ENCODE data around the gene GNGT1. TPM values are rescaled to one million over a fixed set of nuclear protein-coding genes. Genes with fewer than 3 reads are reported as not detected.

GNGT1 gene
- total and polyA plus RNA-seq, 2 of the 8 experiments (the other 6 are each of a cell fraction or from before 2014, with no cell fraction given): 0.26 TPM; not detected in 1

- TF ChIP-seq JUN (IDR thresholded peaks at IDR 0.05; ENCODE audit: low read depth, low read length) (no peak), CHD2 (IDR thresholded peaks at IDR 0.05; ENCODE audit: low read length) (no peak), GABPA (IDR thresholded peaks at IDR 0.05; ENCODE audit: borderline replicate concordance, insufficient read depth, low read length) (no peak)
- TF ChIP-seq, protein P1, sequence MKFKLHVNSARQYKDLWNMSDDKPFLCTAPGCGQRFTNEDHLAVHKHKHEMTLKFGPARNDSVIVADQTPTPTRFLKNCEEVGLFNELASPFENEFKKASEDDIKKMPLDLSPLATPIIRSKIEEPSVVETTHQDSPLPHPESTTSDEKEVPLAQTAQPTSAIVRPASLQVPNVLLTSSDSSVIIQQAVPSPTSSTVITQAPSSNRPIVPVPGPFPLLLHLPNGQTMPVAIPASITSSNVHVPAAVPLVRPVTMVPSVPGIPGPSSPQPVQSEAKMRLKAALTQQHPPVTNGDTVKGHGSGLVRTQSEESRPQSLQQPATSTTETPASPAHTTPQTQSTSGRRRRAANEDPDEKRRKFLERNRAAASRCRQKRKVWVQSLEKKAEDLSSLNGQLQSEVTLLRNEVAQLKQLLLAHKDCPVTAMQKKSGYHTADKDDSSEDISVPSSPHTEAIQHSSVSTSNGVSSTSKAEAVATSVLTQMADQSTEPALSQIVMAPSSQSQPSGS (IDR thresholded peaks at IDR 0.05; ENCODE audit: low read length): no peak
Observed at GRCh38 chr7:93927585-93927984, 21.2 kb downstream of the GNGT1 start (continued).
